ENCODE results near the gene GFRA1. TPM values are rescaled to one million over a fixed set of nuclear protein-coding genes. Genes with fewer than 3 reads are reported as not detected.
A peak's percentile ranks its signal among the peaks of the same experiment; 100 is the strongest.
"Not testable (repeated sequence)": the region's sequence is repeated elsewhere in the genome, so short reads cannot be mapped to it uniquely, and the experiment has no call there.

The GFRA1 gene
- total RNA-seq, 8 experiments from 2014 or later: 0.77 to 136 (median 50.2) TPM

GRCh38 chr10:116049158-116049973 is 223.6 kb downstream of the GFRA1 start:
- H3K4me3 ChIP-seq: no peak overlapping the region

GRCh38 chr10:116045366-116046356 is 227.3 kb downstream of the GFRA1 start:
- peak in 4 of 8 experiments; percentile 27 to 51 (median 42) for ATAC-seq (replicated peaks in 6 of 8)
- Histone ChIP-seq H3K4me1 (replicated peaks in 1 of 2) (peaks cover 16 to 22% of the 10 kb centered on the region in 2 donors), H3K27ac (no peak overlapping the region), H3K4me3 (no peak overlapping the region)
- 39 to 100% (median 62%) methylated on average over 1 to 9 of the region's 13 CpGs; no CpG with 5 or more reads in 1 of the 10 experiments for WGBS, 10 experiments
- in situ Hi-C loops (cut with MboI; ENCODE audit: low pct_unique_long_range_greater_than_20kb in 2 of 9, low sequenced_read_pairs in 9 of 9, unreplicated experiment in 9 of 9): no loop called here

More at GRCh38 chr10:116049158-116049973, 223.6 kb downstream of the GFRA1 start:
- ATAC-seq (replicated peaks in 6 of 8): peak in 1 of 8 experiments; percentile 16
- no peak overlapping the region for H3K27ac ChIP-seq
- in situ Hi-C loops (cut with MboI; ENCODE audit: low pct_unique_long_range_greater_than_20kb in 2 of 9, low sequenced_read_pairs in 9 of 9, unreplicated experiment in 9 of 9): no loop called here
- WGBS, 10 experiments: 25 to 98% (median 69%) methylated on average over 2 to 10 of the region's 10 CpGs; no CpG with 5 or more reads in 2 of the 10 experiments
- H3K4me1 ChIP-seq (replicated peaks in 1 of 2): peaks cover 13 to 22% of the 10 kb centered on the region in 2 donors

GRCh38 chr10:116044801-116045248 is 228.2 kb downstream of the GFRA1 start:
- H3K4me3 ChIP-seq: no peak overlapping the region
- H3K4me1 ChIP-seq (replicated peaks in 1 of 2): peaks cover 20 to 22% of the 10 kb centered on the region in 2 donors
- in situ Hi-C loops (cut with MboI; ENCODE audit: low pct_unique_long_range_greater_than_20kb in 2 of 9, low sequenced_read_pairs in 9 of 9, unreplicated experiment in 9 of 9): no loop called here
- WGBS, 10 experiments: 10 to 100% (median 100%) methylated on average over 1 to 3 of the region's 3 CpGs; no CpG with 5 or more reads in 3 of the 10 experiments
- ATAC-seq (replicated peaks in 6 of 8): peak in 3 of 8 experiments; percentile 40 to 69 (median 52)
- no peak overlapping the region for H3K27ac ChIP-seq

- H3K4me1 ChIP-seq (replicated peaks in 1 of 2): peaks cover 22 to 28% of the 10 kb centered on the region in 2 donors
- 17 to 96% (median 66%) methylated on average over 1 to 7 of the region's 8 CpGs; no CpG with 5 or more reads in 1 of the 10 experiments for WGBS, 10 experiments
- in situ Hi-C loops (cut with MboI; ENCODE audit: low pct_unique_long_range_greater_than_20kb in 2 of 9, low sequenced_read_pairs in 9 of 9, unreplicated experiment in 9 of 9): no loop called here
- no peak overlapping the region for H3K4me3 ChIP-seq
- ATAC-seq (replicated peaks in 6 of 8): no peak
- H3K27ac ChIP-seq: no peak overlapping the region
These were observed 229.1 kb downstream of the GFRA1 start for GRCh38 chr10:116043861-116044260.

GRCh38 chr10:116043304-116043703 is 229.7 kb downstream of the GFRA1 start:
- Histone ChIP-seq H3K4me1 (replicated peaks in 1 of 2) (peaks cover 22 to 28% of the 10 kb centered on the region in 2 donors), H3K4me3 (no peak overlapping the region), H3K27ac (no peak overlapping the region)
- in situ Hi-C loops (cut with MboI; ENCODE audit: low pct_unique_long_range_greater_than_20kb in 2 of 9, low sequenced_read_pairs in 9 of 9, unreplicated experiment in 9 of 9): no loop called here
- WGBS, 10 experiments: 40 to 100% (median 60%) methylated on average over 1 to 3 of the region's 3 CpGs; no CpG with 5 or more reads in 3 of the 10 experiments
- ATAC-seq (replicated peaks in 6 of 8): no peak

GRCh38 chr10:116041948-116042347 is 231.1 kb downstream of the GFRA1 start:
- no peak overlapping the region for H3K4me3 ChIP-seq
- in situ Hi-C loops (cut with MboI; ENCODE audit: low pct_unique_long_range_greater_than_20kb in 2 of 9, low sequenced_read_pairs in 9 of 9, unreplicated experiment in 9 of 9): no loop called here
- peaks cover 10 to 28% of the 10 kb centered on the region in 2 donors for H3K4me1 ChIP-seq (replicated peaks in 1 of 2)
- no peak for ATAC-seq (replicated peaks in 6 of 8)
- no peak overlapping the region for H3K27ac ChIP-seq
- 16 to 100% (median 82%) methylated on average over 1 to 4 of the region's 4 CpGs; no CpG with 5 or more reads in 4 of the 10 experiments for WGBS, 10 experiments

GRCh38 chr10:116039612-116040011 is 233.4 kb downstream of the GFRA1 start:
- Histone ChIP-seq H3K4me3 (no peak overlapping the region), H3K4me1 (replicated peaks in 1 of 2) (peaks cover 0 to 14% of the 10 kb centered on the region in 2 donors), H3K27ac (no peak overlapping the region)
- ATAC-seq (replicated peaks in 6 of 8): peak in 1 of 8 experiments; percentile 53
- 61 to 85% (median 73%) methylated on average over 2 to 6 of the region's 6 CpGs; no CpG with 5 or more reads in 1 of the 10 experiments for WGBS, 10 experiments
- in situ Hi-C loops (cut with MboI; ENCODE audit: low pct_unique_long_range_greater_than_20kb in 2 of 9, low sequenced_read_pairs in 9 of 9, unreplicated experiment in 9 of 9): no loop called here

- in situ Hi-C loops (cut with MboI; ENCODE audit: low pct_unique_long_range_greater_than_20kb in 2 of 9, low sequenced_read_pairs in 9 of 9, unreplicated experiment in 9 of 9): no loop called here
- peak in 3 of 8 experiments; percentile 36 to 74 (median 66) for ATAC-seq (replicated peaks in 6 of 8)
- Histone ChIP-seq H3K4me1 (replicated peaks in 1 of 2) (peaks cover 0 to 14% of the 10 kb centered on the region in 2 donors), H3K27ac (no peak overlapping the region), H3K4me3 (no peak overlapping the region)
- WGBS, 10 experiments: 6 to 86% (median 65%) methylated on average over 1 to 3 of the region's 3 CpGs
These were observed 234.7 kb downstream of the GFRA1 start for GRCh38 chr10:116038259-116038658.

- H3K4me3 ChIP-seq; ATAC-seq (replicated peaks in 6 of 8); H3K27ac ChIP-seq; in situ Hi-C loops (cut with MboI; ENCODE audit: low pct_unique_long_range_greater_than_20kb in 2 of 9, low sequenced_read_pairs in 9 of 9, unreplicated experiment in 9 of 9): not testable (repeated sequence)
- H3K4me1 ChIP-seq (replicated peaks in 1 of 2): peaks cover 0 to 12% of the 10 kb centered on the region in 2 donors
These were observed 237.6 kb downstream of the GFRA1 start for GRCh38 chr10:116035406-116035805.

GRCh38 chr10:116030576-116030975 is 242.4 kb downstream of the GFRA1 start:
- Histone ChIP-seq H3K4me3 (no peak overlapping the region), H3K27ac (no peak overlapping the region), H3K4me1 (replicated peaks in 1 of 2) (peaks cover 0 to 7% of the 10 kb centered on the region in 2 donors)
- in situ Hi-C loops (cut with MboI; ENCODE audit: low pct_unique_long_range_greater_than_20kb in 2 of 9, low sequenced_read_pairs in 9 of 9, unreplicated experiment in 9 of 9): no loop called here
- WGBS, 10 experiments: 0 to 56% (median 35%) methylated on average over 1 to 3 of the region's 3 CpGs; no CpG with 5 or more reads in 4 of the 10 experiments
- ATAC-seq (replicated peaks in 6 of 8): no peak

- in situ Hi-C loops (cut with MboI; ENCODE audit: low pct_unique_long_range_greater_than_20kb in 2 of 9, low sequenced_read_pairs in 9 of 9, unreplicated experiment in 9 of 9): no loop called here
- peaks cover 0 to 7% of the 10 kb centered on the region in 2 donors for H3K4me1 ChIP-seq (replicated peaks in 1 of 2)
- peak in 1 of 8 experiments; percentile 49 for ATAC-seq (replicated peaks in 6 of 8)
- no peak overlapping the region for H3K27ac ChIP-seq
- WGBS, 10 experiments: 90 to 100% (median 93%) methylated on average over 2 to 3 of the region's 4 CpGs; no CpG with 5 or more reads in 7 of the 10 experiments
- H3K4me3 ChIP-seq: no peak overlapping the region
These were observed 243.2 kb downstream of the GFRA1 start for GRCh38 chr10:116029826-116030225.

- H3K4me1 ChIP-seq (replicated peaks in 1 of 2): peaks cover 0 to 9% of the 10 kb centered on the region in 2 donors
- ATAC-seq (replicated peaks in 6 of 8): no peak
- in situ Hi-C loops (cut with MboI; ENCODE audit: low pct_unique_long_range_greater_than_20kb in 2 of 9, low sequenced_read_pairs in 9 of 9, unreplicated experiment in 9 of 9): no loop called here
- H3K4me3 ChIP-seq: no peak overlapping the region
- 29 to 100% (median 63%) methylated on average over 2 to 5 of the region's 6 CpGs; no CpG with 5 or more reads in 1 of the 10 experiments for WGBS, 10 experiments
- H3K27ac ChIP-seq: no peak overlapping the region
These were observed 245.7 kb downstream of the GFRA1 start for GRCh38 chr10:116027355-116027754.
